T1000 (cell line): Measurements from ENCODE around the gene KRT24.
"Not testable (repeated sequence)": the region's sequence is repeated elsewhere in the genome, so short reads cannot be mapped to it uniquely, and the experiment has no call there.

Experiments
- DNase-seq: peaks from one replicate; lab custom pipeline; 2025; ENCODE audit warnings: mixed read lengths; lab: John Stamatoyannopoulos, UW

The KRT24 gene

DNA sequence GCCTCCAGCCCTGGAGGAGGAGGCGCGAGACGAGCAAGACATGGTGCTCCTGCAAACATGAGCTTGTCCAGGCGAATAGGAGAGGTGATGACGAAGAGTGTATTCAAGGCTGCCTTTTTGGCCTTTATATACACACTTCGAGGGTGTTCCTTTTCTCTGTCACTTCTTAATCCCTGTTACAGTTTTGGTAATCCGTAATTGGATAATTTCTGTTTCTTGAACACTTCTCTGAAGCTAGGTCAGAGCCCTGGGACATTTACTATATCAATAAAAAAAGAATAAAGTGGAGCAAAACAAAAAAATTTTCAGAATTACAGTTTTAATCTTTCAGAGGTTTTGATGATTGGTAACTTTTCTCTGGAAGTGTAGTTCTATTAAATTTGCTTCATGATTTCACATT is at the start of gene KRT24:
TSS of gene KRT24 (minus strand) at position 101 of the 400 bp plus-strand sequence. CDS start at position 42, 59 bp downstream.
- no peak for DNase-seq

DNA sequence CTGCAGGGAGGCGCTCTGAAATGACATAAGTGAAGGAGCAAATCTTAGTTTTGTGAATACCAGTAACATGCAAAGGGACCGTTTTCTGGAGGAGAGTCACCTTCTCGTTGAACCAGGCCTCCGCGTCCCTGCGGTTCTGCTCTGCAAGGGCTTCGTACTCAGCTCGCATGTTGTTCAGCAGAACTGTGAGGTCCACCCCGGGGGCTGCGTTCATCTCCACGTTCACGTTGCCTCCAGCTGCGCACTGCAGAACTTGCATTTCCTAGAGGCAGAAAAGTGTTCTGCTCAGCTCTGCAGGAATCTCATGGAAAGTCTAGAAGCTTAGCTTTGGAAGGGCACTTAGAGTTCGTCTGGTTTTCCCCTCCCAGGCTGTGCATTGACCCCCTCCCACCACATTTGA is 47.5 kb upstream of the KRT24 start:
- no peak for DNase-seq

DNA sequence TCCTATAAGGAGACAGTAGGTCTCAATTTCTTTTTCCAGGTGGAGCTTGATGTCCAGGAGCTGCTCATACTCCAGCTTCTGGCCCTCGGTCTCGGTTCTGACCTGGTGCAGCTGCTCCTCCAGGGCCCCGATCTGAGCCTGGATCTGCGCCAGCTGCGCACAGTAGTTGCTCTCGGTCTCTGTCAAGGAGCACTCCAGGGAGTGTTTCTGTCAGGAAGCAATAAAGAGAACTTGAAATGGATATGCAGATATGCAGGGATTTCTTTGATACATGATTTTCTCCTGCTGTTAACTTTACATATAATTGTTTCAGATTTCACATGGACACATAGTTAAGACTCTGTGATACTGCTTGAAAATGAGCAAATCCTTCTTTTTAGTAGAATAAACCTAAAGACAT is 46.8 kb upstream of the KRT24 start:
- DNase-seq = no peak

DNA sequence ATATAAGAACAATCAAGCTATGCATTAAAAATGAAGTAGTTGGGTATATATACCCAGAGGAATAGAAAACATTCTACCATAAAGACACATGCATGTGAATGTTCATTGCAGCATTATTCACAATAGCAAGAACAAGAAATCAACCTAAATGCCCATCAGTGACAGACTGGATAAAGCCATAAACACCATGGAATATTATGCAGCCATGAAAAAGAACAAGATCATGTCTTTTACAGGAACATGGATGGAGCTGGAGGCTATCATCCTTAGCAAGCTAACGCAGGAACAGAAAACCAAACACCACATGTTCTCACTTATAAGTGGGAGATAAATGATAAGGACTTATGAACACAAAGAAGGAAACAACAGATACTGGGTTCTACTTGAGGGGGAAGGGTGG is 45.1 kb upstream of the KRT24 start:
- not testable (repeated sequence) for DNase-seq

DNA sequence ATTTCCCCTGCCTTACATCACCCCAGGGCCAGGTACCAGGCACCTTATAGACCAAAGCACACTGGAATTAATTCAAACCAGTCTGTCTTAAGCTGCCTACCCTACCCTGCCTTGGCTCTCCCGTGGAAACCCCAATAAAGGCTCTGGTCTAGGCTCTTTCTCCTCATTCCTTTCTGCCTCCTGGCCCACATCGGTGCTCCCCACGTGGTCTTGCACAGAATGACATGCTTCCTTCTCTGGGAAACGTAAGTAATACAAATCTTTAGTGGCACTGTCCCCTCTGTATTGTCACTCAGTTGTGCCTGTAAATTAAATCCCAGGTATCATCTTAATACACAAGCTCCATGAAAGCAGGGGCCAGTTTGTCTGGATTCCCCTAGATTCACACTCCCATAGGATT is 35.0 kb upstream of the KRT24 start:
- no peak for DNase-seq

DNA sequence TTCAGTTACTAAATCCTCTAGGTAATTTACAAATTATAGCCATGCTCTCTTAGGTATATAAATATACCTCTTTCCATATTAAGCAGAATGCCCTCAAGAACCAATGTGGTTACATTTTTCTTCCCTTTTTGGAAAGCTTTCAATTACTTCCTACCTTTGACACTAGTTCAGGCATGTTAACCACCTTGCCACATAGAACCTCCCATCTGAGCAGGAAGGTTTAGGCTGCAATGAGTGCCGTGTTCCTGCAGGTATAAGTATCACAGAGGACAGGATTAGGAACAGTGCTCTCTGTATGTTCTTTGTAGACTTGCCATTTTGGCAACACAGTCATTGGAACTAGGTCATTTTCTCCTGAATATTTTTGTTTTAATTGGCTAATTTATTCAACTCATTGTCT is 31.5 kb upstream of the KRT24 start:
- DNase-seq = no peak

DNA sequence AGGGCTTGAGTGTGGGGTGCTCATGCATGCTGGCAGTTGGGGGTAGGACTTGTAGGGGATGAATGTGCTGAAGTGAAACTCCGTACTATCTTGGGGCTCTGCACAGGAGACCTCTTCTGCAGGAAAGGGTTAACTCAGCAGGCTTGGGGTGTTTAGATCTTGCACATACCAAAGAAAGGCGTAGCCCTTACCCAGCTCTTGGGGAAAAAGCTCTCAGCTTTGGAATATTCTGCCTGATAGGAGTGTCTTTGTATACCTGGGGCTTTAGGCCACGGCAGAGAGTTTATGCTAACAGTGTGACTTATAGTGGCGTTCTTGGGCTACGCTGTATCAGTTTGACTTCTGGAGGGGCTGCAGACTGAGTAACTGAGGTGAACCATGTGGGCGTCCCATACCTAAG is 30.5 kb upstream of the KRT24 start:
- DNase-seq = no peak

DNA sequence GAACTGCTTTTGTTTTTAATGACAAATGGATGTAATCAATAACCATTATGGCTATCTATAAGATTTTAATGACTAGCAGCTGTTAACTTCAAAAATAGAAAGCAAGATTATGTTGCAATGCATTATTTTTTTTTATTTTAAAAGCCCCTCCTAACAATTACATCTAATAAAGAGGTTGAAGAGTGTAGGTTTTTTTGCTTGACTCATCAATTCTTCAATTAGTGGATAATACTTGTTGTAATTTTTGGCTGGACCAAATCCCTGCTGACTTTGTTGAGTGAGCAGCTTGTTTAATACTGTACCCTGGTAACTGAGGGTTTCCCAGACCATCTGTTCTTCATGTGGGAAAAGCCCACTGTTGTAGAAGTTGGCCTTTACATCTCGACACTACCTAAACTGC is 27.4 kb upstream of the KRT24 start:
- DNase-seq = no peak

DNA sequence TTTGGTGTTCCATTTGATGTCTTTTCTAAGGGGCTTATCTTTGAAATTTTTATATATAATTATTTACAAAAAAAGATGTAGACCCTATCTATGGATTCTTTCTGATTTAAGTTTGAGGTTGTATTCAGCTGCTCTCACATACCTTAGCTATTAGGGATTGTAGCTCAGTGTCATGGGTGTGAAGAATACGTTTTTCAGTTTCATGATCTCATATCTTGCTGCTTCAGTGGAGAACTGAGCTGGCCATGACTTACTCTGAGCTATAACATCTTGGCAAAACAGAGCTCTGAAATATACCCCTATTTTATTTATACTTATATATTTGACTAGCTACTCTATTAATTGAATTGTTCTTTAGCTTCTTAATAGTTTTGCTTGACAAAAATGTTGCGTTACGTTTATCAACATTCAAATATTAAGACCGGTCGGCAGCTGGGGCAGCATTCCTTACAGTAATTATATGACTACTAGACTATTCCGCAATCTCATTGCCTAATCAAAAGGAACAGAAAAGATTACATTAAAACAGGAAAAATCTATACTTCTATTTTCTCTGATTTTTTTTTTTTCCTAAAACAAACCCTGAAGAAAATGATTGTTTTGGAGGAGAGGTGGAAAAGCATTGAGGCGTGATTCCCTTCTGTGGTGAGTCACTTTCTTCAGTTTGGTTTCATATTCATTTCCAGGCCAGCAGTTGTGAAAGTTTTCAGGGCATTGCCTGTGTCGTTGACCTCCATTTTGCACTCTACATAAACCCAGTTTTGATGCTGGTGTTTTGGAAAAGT is 24.1 kb upstream of the KRT24 start:
- no peak for DNase-seq

DNA sequence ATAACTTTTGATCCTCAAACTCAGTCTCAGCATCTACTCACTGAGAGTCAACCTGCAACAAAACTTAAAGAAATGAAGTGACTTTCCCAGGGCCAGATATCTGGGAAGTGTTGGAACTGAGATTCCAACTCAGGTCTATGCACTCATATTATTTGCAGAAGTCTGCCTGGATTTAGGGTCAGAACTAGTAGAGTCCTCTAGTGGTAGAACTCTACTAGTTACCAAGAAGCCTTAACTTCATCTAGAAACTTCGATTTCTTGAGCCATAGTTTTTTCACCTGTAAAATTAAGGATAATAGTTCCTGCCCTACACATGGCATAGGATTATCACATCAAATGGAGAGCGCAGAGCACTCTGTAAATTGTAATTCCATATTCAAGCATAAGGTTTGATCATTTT is 23.4 kb upstream of the KRT24 start:
- no peak for DNase-seq

DNA sequence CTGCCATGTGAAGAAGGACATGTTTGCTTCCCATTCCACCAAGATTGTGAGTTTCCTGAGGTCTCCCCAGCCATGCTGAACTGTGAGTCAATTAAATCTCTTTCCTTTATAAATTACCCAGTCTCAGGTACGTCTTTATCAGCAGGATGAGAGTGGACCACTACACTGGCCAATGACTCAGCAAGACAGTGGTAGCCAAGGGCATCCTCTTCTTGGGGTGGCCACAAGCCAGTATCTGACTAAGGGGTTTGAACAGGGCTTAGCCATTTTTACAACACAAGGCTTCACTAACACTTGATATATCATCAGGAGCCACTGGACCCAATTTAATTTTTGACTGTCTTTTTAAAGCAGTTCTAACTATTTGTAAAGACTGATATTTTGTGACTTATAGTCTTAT is 21.1 kb upstream of the KRT24 start:
- DNase-seq = no peak

DNA sequence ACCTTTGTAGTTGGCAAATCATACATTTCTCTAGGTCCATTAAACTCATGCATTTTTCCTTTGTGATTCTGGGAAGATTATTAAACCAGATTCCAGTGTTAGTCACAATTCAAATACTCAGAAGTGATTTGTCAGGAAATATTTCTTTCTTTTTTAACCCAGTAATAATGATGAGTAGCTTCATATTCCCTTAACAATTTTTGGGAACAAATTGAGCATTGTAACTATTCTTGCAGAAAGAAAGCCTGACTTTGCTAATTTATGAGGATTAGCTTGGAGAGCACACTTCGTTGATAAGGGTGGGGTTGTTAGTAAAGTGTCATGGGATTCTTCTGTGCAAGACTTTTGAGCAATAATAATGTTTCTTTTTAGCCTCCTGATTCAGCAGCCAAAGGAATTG is 18.7 kb upstream of the KRT24 start:
- no peak for DNase-seq

DNA sequence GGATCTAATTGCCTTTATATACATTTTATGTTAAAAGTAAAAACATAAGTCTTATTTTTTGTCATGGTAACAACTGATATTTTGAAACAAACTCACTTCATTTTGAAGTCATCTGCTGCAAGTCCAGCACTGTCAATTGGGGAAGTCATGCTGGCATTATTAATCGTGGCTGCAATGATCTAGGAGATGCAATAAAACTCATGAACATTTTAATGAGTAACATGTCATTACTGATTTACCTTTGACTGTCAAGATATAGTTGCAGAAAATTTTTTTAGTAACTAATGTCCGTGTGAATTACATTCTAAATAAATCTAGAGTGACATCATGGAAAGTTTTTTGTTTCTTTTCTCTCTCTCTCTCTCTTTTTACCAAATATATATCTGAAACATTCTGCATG is 17.3 kb upstream of the KRT24 start:
- no peak for DNase-seq

DNA sequence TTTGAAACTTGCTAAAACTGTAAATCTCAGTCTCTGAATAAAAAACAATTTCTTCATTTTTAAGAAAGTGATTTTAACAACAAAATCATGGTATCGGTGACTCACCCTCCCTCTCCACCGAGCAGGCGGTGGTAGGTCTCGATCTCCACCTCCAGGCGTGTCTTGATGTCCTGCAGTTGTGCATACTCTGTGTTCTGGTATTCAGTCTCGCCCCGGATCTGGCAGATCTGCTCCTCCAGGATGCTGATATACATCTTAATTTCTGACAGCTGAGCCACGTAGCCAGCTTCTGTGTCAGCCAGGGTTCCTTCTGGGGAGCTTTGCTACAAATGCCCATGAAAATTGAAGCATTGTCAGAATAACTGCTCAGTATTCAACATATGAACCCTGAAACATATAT is 15.4 kb upstream of the KRT24 start:
- no peak for DNase-seq

DNA sequence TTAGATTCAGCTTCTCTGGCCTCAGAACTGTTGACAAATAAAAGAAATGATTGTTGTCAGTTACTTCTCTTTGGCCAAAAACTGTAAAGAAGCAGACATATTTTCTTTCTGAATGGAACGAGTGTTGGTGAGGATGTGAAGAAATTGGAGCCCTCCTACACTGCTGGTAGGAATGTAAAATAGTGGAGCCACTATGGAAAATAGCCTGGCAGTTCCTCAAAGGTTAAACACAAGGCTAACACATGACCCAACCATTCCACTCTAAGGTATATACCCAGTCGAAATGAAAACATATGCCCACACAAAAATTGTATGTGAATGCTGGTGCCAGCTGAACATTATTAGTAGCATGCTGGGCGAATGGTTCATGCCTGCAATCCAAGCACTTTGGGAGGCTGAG is 14.2 kb upstream of the KRT24 start:
- no peak for DNase-seq

DNA sequence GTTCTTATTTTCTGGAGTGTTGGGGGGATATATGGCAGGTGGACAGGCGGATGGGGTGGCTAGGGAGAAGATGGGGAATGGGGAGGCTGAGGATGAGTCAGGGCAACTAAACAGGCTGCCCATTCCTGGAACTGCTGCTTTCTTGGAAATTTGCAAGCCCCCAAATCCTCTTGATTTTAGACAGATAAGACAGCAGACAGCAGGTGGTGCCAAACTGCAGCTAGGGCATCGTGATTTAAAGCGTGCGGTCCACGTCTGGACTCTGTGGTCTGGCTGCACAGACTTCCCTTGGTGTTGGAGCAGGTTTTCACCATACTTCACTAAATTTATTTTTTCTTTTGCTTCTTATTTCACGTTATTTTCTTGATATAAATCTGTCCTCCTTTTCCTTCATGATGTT is 10.9 kb upstream of the KRT24 start:
- DNase-seq = no peak

DNA sequence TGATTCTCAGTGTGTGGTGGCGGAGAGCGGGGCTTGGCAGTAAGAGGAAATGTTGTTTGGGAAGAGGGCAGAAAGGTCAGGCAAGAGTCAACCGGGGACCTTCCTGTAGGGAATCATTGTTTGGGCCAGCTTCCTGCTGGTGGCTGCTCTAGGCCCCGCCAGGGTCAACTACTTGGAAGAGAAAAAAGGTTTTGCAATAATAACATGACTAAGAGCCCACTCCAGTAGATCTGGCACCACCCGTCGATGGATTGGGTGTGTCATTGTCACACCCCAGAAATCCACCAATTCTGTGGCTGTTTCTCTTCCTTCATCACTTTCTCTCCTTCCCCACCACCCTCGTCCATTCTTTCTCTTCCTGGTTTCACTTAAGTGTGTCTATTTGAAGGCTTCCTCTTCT is 4.2 kb upstream of the KRT24 start:
- no peak for DNase-seq

DNA sequence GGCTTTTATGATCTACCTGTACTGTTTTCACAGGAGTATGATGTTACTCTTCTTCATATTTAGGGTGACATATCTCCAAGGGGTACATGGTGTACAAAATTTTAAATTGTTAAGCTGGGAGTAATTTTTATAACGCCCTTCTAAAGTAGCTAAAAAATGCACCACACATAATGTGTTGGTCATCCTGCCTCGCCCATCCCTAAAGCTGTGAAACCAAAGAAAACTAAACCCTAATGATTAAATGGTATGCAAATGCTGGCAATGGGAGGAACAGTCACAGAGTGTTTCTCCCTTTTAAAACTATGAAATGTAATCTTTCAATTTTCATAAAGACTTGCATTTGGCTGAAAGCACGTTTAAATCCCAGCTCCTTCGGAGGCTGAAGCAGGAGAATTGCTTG is 2.0 kb upstream of the KRT24 start:
- DNase-seq = no peak

DNA sequence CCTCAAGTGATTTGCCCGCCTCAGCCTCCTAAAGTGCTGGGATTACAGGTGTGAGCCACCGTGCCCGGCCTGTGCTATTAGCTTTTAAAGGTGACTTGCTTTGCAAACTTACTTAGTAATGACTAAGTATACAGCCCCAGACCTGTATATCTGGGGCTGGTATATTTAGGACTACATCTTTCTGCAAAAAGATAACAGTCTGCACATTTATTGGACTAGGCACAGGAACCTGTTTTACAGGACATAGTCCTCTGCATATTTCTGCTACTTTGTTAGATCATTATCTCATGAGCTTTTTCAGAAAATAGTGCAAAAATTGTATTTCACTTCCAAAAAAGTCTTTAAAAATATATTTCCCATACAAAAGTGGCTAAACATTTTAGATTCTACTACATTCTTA is 1.3 kb downstream of the KRT24 start:
- no peak for DNase-seq

DNA sequence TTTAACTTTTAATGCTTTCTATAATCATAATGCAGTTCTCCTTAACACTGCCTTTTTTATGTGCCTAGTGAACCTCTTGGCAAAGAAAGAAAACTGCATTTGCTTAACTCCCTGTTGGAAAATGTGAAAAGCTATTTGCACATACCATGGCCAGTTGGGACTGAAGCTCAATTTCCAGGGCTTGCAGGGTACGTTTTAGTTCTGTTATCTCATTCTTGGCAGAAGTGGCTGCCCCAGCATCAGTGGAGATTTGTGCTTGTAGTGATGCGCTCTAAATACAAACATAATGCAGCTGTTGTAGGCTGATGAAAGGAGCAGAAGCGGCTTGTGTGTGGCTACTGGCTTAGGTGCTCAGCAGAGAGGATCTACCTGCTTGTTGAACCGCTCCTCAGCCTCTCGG is 3.7 kb downstream of the KRT24 start:
- no peak for DNase-seq

DNA sequence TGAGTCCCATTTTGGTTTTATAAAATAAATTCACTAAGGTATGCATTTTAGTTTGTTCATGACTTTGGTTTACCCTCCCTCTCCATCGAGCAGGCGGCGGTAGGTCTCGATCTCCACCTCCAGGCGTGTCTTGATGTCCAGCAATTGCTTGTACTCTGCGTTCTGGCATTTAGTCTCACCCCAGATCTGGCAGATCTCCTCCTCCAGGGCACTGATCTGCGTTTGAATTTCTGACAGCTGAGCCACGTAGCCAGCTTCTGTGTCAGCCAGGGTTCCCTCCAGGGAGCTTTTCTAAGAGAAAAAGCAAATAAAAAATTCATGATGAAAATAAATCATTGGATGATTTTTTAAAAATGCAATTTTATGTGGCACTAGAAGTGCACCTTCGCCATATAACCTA is 4.2 kb downstream of the KRT24 start:
- DNase-seq = no peak

DNA sequence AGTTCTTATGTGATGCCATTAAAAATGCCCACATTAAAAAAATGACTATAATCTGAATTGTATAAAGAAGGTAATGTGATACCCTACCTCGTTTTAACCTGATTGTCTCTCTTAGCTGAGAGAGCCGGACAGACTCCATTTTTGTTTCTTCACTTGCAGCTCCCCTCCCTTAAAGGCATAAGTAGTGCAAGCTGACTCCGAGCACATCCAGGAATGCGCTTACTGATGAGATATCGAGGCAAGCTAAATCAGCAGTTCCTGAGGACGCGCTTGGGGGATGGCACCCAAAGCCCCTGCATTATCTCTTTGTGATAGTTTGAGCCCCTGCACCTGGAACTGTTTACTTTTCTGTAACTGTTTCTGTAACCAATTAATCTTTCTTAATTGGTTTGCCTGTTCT is 6.3 kb downstream of the KRT24 start:
- no peak for DNase-seq

DNA sequence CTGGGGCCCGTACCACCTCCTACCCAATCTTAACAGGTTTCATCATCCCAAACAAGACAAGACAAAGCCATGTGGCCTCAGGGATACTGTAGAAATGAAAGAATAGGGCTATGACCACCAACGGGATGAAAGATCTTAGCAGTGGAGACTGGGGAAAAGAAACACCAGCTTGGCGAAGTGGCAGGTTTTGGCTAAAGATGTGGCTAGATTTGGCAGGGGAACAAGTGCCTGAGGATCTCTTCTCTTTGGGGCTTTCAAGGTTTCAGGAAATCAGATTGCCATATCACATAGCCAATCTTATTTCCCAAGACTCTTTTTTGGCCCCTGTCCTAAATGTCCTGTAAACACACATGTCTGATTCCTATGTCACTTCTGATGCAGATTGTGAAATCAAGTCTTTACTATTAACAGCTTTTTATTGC is 6.9 kb downstream of the KRT24 start:
- no peak for DNase-seq

DNA sequence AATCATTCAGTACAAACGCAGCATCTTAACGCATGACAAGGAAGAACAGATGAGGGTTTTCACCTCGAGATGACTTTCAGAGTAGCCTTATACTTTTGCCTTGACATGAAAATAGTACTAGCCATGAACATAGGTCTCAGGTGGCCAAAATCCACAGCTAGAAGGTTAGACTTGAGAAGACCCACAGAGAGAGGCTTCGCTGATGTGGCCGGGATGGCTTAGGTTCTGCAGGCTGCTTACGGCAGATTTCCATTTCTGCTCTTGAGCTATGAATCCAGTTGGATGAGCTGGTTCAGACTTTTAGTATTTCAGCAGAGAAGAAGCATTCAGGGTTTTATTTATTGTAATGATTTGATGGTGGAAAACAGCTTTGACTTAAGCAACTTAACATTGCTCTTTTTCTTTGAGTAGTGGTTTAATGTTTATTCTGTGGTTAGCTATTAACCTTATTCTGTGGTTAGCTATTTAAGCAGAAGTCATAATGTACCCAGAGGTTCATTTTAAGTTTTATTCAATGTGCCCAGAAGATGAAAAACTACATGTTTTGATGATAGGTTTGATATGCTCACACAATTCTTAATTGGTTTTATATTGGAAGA is 7.6 kb downstream of the KRT24 start:
- DNase-seq = no peak
